KMS-11 (cell line): ENCODE measurements around the gene TINAGL1.

Experiments
- H2AFZ ChIP-seq: fragments of 200-600 bp; sonication (generic); 2 replicates; pipeline ENCODE4 v1.6.1; 2016; ENCODE audit warnings: antibody characterized with exemption, mixed run types, low read depth
- H3K27ac ChIP-seq: fragments of 200-600 bp; sonication (generic); 2 replicates; pipeline ENCODE4 v1.6.1; 2016; ENCODE audit warnings: mild to moderate bottlenecking, mixed run types
- H3K27me3 ChIP-seq: fragments of 200-600 bp; sonication (generic); 2 replicates; pipeline ENCODE4 v1.6.1; 2017; ENCODE audit warnings: mild to moderate bottlenecking, low read depth, mixed run types, moderate library complexity; ENCODE audit not compliant: insufficient read depth
- H3K36me3 ChIP-seq: fragments of 200-600 bp; sonication (generic); 2 replicates; pipeline ENCODE4 v1.6.1; 2017; ENCODE audit warnings: mild to moderate bottlenecking, mixed run types; ENCODE audit not compliant: insufficient read depth
- H3K4me1 ChIP-seq: fragments of 200-600 bp; sonication (generic); 2 replicates; pipeline ENCODE4 v1.6.1; 2016; ENCODE audit warnings: mild to moderate bottlenecking, low read depth, mixed run types; ENCODE audit not compliant: poor library complexity, severe bottlenecking
- H3K4me2 ChIP-seq: fragments of 200-600 bp; sonication (generic); 2 replicates; pipeline ENCODE4 v1.7.0; 2016; ENCODE audit warnings: mild to moderate bottlenecking, mixed run types
- H3K4me3 ChIP-seq: fragments of 200-600 bp; sonication (generic); IDR thresholded peaks from 2 replicates; pipeline ENCODE4 v1.6.1; 2017; ENCODE audit warnings: low read depth, low read length, mixed read lengths; ENCODE audit not compliant: insufficient read depth
- H3K79me2 ChIP-seq: fragments of 200-600 bp; sonication (generic); 2 replicates; pipeline ENCODE4 v1.6.1; 2016; ENCODE audit warnings: low read depth, mixed run types; ENCODE audit not compliant: insufficient read depth
- H3K9ac ChIP-seq: fragments of 200-600 bp; sonication (generic); 2 replicates; pipeline ENCODE4 v1.6.1; 2016; ENCODE audit warnings: mild to moderate bottlenecking, mixed run types
- H4K20me1 ChIP-seq: fragments of 200-600 bp; sonication (generic); 2 replicates; pipeline ENCODE4 v1.6.1; 2016; ENCODE audit warnings: mild to moderate bottlenecking, mixed run types; ENCODE audit not compliant: insufficient read depth
- TF ChIP-seq, protein P1 (sequence below): fragments of 200-600 bp; sonication (generic); conservative IDR thresholded peaks from 2 replicates; pipeline ENCODE4 v1.6.1; 2017; ENCODE audit warnings: low read depth, mild to moderate bottlenecking, antibody characterized with exemption, low read length, moderate library complexity, mixed read lengths

Gene TINAGL1

DNA sequence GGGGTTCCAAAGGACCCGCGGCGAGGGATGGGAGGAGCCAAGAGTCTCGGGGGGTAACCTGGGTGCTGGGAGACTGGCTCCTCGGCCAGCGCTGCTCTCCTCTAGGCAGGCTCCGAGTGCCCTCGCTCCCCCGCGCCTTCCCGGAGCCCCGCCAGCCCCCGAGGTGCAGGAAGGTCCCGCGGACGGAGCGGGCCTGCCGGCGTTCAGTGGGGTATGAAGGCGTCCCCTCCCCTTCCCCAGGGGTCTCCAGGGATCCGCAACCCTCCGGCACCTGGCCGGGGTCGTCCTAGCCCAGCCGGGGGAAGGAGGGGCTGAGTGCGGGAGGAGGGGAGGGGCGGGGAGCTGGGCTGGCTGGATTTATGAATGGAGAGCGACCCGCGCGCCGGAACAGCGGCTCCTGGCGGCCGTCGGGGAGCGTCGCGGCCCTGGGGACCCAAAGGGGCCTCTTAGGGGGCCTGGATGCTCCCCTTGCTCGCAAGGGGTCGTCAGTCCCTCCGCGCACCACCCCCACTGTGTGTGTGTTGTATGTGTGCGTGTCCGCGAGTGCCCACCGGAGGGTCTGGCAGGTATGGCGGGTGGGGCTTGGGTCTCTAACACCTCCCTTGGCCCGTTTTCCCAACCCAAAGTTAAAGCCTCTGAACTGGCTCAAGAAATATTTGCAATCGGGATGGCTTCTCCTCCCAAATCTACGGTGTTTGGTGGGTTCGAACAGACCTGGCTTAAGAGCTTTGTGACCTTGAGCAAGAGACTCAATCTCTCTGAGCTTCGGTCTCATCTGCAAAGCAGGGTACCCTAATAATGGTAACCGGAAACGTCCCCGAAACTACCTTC lies 41.8 kb downstream of the TINAGL1 start:
- peaks cover 7% of the 10 kb centered on the region; the same call in 1 of the 2 replicates for H3K27me3 ChIP-seq
- TF ChIP-seq, protein P1, sequence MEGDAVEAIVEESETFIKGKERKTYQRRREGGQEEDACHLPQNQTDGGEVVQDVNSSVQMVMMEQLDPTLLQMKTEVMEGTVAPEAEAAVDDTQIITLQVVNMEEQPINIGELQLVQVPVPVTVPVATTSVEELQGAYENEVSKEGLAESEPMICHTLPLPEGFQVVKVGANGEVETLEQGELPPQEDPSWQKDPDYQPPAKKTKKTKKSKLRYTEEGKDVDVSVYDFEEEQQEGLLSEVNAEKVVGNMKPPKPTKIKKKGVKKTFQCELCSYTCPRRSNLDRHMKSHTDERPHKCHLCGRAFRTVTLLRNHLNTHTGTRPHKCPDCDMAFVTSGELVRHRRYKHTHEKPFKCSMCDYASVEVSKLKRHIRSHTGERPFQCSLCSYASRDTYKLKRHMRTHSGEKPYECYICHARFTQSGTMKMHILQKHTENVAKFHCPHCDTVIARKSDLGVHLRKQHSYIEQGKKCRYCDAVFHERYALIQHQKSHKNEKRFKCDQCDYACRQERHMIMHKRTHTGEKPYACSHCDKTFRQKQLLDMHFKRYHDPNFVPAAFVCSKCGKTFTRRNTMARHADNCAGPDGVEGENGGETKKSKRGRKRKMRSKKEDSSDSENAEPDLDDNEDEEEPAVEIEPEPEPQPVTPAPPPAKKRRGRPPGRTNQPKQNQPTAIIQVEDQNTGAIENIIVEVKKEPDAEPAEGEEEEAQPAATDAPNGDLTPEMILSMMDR: peak; percentile 63
- no peaks in the 10 kb centered on the region for H4K20me1 ChIP-seq
- peak overlapping the region; percentile 33; the same call in 1 of the 2 replicates for H3K4me2 ChIP-seq
- H3K36me3 ChIP-seq: no peaks in the 10 kb centered on the region
- H3K79me2 ChIP-seq: no peaks in the 10 kb centered on the region
- no peak overlapping the region for H3K9ac ChIP-seq
- no peaks in the 10 kb centered on the region for H3K4me1 ChIP-seq
- H3K27ac ChIP-seq: no peak overlapping the region
- peak overlapping the region; percentile 26; the same call in 1 of the 2 replicates for H2AFZ ChIP-seq
- no peak overlapping the region for H3K4me3 ChIP-seq

DNA sequence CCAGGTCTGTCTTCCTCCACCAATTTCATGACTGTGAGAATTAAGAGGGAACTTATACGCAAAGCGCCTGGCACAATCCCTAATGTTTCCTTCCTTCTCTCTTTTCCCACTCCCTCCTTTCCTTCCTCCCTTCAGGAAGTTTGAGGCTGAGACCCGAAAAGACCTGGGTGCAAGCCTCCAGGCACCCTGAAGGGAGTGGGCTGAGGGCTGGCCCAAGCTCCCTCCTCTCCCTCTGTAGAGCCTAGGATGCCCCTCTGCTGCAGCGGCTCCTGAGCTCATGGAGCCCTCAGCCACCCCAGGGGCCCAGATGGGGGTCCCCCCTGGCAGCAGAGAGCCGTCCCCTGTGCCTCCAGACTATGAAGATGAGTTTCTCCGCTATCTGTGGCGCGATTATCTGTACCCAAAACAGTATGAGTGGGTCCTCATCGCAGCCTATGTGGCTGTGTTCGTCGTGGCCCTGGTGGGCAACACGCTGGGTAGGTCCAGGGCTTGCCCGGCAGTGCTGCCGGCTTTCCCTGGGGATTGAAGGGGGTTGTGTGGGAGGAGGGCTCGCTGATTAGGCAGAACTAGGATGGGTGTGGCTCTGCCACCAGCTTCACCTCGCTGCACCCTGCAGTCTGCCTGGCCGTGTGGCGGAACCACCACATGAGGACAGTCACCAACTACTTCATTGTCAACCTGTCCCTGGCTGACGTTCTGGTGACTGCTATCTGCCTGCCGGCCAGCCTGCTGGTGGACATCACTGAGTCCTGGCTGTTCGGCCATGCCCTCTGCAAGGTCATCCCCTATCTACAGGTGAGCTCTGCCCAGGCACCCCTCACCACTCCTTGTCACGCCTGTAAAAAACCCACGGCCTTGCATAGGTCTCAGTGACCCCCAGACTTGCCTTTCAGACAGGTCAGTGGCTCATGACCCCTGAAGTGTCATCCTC lies 42.9 kb downstream of the TINAGL1 start:
- Histone ChIP-seq H3K4me2 (no peak overlapping the region), H2AFZ (no peak overlapping the region), H4K20me1 (no peaks in the 10 kb centered on the region), H3K27ac (no peak overlapping the region), H3K36me3 (no peaks in the 10 kb centered on the region), H3K9ac (no peak overlapping the region), H3K4me3 (no peak overlapping the region), H3K4me1 (no peaks in the 10 kb centered on the region), H3K27me3 (peaks cover 7% of the 10 kb centered on the region; the same call in 1 of the 2 replicates), H3K79me2 (no peaks in the 10 kb centered on the region)
- TF ChIP-seq, protein P1: no peak

DNA sequence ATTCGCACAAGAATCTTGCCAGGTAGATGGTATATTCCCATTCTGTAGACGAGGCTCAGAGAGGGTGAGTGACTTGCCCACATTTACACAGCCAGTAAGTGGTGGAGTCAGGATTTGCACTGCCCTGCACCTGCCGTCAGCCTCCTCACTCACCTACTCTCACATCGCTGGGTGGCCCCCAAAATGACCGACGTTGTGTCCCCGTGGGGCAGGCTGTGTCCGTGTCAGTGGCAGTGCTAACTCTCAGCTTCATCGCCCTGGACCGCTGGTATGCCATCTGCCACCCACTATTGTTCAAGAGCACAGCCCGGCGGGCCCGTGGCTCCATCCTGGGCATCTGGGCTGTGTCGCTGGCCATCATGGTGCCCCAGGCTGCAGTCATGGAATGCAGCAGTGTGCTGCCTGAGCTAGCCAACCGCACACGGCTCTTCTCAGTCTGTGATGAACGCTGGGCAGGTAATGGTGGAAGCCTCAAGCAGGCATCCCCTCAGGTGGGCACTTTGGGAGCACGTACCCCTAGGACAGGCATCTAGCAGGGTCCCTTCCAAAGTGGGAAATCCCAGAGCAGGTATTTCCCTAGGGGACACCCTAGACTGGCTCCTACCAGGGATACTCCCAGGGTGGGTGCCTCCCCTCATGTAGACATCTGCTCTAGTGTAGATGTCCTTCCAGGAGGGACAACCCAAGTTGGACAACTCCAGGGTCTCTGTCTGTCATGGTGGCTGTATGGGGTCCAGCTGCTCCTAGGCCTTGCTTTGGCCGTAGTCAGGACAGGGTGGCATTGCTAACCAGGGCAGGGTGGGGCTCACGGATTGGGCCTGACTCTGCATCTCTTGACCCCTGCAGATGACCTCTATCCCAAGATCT lies 44.5 kb downstream of the TINAGL1 start:
- Histone ChIP-seq H3K4me1 (no peaks in the 10 kb centered on the region), H3K9ac (no peak overlapping the region), H3K27me3 (peaks cover 7% of the 10 kb centered on the region; the same call in 1 of the 2 replicates), H3K4me3 (no peak overlapping the region), H3K27ac (no peak overlapping the region), H4K20me1 (no peaks in the 10 kb centered on the region), H3K4me2 (no peak overlapping the region), H2AFZ (no peak overlapping the region), H3K79me2 (no peaks in the 10 kb centered on the region), H3K36me3 (no peaks in the 10 kb centered on the region)
- TF ChIP-seq, protein P1: no peak

DNA sequence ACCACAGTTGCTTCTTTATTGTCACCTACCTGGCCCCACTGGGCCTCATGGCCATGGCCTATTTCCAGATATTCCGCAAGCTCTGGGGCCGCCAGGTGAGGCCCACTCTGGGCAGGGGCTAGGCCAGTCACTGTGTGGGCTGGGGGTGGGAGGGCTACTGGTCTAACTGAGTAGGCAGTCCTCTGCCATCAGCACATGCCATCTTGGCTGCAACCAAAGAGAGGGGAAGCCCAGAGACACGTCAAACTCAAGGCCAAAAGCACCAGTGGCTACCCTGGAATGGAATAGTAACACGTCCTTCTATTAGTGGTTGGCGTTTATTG lies 45.1 kb downstream of the TINAGL1 start:
- Histone ChIP-seq H3K9ac (no peak overlapping the region), H3K79me2 (no peaks in the 10 kb centered on the region), H4K20me1 (no peaks in the 10 kb centered on the region), H2AFZ (no peak overlapping the region), H3K27me3 (peaks cover 7% of the 10 kb centered on the region; the same call in 1 of the 2 replicates), H3K4me1 (no peaks in the 10 kb centered on the region), H3K4me2 (no peak overlapping the region), H3K27ac (no peak overlapping the region), H3K36me3 (no peaks in the 10 kb centered on the region), H3K4me3 (no peak overlapping the region)
- TF ChIP-seq, protein P1: no peak
